GM19463 (cell line): Measurements from ENCODE around the gene PPM1L.

Experiments used
- ATAC-seq: cut with Tn5 transposase; IDR thresholded peaks from one replicate; pipeline ENCODE4 v1.9.1; 2021; ENCODE audit warnings: mild to moderate bottlenecking, moderate library complexity; ENCODE audit not compliant: unreplicated experiment

PPM1L gene

DNA sequence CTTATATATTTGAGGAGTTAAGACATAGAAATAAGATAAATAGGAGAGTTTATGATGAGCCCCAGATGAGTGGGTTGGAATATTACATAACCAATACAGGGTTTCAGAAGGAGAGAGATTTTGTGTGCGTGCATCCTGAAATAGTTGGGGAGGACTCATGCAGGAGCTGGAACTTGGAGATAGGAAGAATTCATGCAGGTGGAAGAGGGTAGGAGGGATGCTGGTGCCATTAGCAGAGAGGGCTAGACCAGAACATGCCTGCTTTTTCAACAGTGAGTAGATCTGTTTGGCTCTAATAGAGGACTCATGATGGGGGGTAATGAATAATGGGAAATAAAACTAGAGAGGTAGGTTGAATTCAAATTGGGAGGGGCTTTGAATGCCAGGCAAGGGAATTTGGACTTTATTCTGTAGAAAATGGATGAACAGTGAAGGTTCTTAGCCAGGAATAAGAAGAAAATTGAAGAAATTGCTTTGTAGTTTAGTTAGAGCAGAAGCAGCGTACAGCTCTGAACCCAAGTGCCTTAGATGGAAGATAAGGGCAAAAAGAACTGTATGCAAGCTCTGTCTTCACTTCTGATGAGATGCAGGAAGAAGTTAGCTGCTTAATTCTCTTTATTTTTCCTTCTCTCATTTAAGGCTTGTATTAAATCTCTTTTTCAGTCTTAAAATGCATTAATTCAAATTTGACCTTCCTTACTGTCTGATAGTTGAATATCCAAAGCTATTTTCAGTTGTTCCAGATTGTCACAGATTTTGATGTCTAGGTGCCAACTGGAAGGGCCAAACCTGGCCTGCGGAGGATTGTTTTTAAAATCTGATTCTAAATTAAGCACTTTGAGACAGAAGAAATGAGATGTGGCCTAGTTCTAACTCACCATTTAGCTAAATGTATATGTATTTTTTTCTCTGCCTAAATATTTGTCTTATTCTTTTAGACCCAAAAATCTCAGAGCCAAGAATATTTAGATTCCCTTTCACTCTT lies 86.3 kb downstream of the PPM1L start:
- no peak for ATAC-seq

DNA sequence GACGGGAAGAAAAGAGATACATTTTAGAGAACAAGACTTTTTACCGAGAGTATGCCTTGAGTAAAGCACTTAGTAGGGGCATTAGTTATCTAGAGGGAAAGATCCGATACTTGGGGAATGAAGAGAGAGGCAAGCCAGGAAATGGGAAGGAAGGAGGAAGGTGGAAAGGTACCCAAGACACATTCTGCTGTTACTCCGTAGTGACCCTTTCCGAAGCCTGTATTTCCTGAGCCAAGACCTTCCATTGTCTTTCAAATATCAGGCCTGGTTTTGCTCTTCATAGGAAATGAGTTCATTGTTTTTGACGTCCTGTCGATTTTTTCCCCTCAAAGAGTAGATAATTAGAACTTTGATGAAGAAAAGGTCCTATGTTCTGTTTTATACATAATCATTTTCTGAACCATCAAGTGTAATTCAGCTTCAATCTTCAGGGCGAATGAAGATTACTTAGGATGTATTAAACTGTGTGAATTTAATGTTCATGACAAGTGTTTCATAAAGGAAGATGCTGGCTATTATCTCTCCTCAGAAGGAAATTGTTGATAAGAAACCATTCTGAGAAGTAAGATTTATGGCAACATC lies 95.7 kb downstream of the PPM1L start:
- ATAC-seq: no peak

DNA sequence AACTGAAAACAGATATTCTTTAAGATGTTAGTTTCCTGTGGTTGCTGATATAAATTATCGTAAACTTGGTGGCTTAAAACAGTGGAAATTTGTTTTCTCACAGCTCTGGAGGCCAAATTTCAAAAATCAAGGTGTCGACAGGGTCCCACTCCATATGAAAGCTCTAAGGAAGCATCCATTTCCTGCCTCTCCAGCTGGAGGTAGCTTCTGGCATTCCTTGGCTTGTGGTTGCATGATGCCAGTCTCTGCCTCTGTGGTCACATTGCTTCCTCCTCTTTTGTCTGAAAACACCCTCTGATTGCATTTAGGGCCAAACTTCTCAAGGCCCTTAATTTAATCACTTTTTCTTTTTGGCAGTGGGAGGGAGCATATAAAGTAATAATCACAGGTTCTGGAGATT lies 96.8 kb downstream of the PPM1L start:
- ATAC-seq: no peak

DNA sequence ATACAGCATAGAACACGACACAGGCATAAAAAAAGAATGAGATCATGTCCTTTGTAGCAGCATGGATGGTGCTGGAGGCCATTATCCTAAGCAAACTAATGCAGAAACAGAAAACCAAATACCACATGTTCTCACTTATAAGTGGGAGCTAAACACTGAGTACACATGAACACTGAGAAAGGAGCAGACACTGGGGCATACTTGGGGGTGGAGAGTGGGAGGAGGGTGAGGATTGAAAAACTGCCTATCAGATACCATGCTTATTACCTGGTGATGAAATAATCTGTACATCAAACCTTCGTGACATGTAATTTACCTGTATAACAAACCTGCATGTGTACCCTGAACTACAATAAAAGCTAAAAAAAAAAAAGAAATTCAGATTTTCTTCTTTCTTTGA lies 100.4 kb downstream of the PPM1L start:
- no peak for ATAC-seq

DNA sequence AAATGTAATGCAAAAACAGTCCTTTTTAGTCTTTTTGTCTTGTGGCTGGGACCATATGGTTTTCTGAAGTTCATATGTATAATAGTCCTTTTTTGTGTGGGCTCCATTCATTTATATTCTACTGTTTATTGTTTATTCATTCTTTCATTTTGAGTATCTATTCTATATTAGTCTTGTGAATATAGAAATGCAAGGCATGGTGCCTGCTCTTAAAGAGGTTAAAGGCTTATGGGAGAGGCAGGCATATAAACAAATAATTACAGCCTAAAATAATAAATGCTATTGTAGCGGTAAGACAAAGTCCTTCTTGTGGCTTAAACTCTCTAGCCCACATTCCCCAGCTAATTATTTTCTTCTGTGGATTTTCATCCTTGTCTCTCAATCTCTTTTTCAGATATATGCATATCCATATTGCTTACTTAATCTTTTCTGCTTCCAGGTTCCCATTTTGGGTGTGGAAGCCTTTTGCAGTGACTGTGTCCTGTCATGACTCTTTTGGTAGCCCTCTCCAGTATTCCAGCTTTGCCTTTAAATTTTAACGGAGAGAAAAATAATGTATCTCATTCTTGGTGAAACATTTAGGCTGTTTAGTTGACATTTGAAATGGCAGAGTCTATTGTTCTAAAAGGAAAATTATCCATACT lies 101.6 kb downstream of the PPM1L start:
- no peak for ATAC-seq

DNA sequence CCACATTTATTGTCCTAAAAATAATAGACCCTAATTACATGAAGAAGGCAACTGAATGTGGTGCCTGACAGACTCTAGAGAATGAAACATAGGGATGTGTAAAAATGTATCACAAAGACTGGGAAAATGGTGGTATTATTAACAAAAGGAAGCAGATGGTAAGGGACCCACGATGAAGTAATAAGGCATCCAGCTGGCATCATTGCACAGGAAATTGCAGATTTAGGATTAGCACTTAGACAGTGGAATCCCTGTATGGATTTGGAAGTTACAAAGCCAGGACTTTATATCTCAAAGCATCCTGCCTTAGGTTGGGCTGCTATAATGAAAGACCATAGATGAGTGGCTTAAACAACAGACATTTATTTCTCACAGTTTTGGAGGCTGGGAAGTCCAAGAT lies 104.3 kb downstream of the PPM1L start:
- ATAC-seq: no peak

DNA sequence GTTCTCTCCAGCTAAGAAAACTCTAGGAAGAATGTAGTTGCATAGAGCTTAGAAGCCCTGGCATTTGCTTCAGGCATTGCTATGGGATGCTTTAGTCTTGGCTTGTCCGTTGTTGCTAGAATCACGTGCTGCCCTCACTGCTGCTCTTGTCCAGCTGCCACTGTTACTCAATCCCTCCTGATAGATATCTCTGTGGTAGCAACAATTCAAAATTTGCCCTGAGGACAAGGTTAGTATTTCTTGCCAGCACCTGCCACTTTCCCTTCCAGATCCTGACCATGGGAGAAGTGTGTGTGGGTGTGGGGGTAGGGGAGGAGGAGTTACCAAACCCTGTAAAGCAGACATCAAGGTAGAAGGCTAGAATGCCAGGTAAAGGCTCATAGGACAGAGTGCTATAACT lies 113.8 kb downstream of the PPM1L start:
- no peak for ATAC-seq

DNA sequence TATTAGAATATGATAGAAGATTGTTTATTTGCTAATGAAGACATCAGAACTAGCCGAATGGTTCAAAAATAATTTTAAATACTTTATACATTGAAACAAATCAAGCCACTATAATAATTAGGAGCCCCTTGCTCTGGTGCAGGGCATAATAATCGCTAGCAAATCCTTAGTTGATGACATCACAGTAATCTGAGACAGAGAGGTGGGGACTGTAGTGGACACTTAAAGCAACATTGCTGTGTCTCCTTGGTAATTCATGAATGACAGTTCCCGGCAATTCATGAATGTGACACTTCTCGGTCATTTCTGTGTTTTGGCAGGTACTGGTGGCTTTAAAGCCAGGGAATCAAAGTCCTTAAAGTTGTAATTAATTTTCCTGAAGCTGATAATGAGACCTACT lies 114.3 kb downstream of the PPM1L start:
- no peak for ATAC-seq

DNA sequence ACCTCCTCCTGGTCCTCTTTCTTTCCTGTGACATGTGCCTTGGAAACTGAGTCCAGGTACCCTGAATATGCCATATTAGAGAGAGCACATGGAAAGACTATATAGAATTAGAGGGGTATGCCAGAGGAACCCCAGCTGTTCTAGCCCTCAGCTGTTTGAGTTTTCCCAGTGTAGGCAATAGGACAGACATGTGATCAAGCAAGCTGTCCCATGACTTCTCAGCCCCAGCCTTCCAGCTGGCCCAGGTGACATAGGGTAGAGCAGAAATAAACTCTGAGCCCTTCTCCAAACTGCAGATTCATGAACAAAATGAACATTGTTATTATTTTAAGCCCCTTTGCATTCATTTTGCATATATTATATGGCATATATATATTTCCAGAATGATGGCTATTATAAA lies 118.7 kb downstream of the PPM1L start:
- ATAC-seq: no peak

DNA sequence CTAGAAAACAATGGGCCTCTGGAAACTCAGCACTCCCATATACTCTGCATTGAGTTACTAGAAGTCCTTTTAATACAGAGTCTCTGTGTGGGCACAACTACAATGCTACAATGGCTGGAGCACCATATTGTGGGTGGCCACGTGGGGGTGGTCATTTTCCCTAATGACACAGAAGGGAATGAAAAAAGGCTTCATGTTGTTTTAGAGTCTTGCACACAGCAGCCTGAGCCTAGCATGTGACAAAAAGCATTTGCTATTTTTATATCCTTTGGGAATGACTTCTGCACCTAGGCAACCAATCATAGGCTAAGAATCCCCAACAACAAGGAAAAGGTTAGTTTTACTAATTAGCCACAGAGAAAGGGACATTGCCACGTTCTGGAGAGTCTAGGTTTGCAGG lies 120.6 kb downstream of the PPM1L start:
- no peak for ATAC-seq

DNA sequence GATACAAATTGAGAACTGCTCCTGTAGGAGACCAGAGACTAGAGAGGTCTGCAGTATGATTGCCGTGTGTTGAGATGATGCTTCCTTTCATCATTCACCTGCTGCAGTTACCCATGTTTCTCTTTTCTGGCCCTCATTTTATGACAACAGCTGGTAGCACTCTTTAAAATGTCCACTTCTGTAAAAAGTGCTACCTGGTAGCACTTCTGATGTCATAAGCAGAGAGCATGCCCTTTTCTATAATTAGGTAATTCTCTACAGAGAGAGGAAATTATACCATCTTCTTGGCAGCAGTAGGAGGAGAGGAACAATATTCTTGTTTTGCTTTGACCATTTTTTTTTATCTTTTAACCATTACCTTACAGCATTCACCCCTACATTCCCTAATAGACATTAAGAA lies 123.8 kb downstream of the PPM1L start:
- ATAC-seq: no peak

DNA sequence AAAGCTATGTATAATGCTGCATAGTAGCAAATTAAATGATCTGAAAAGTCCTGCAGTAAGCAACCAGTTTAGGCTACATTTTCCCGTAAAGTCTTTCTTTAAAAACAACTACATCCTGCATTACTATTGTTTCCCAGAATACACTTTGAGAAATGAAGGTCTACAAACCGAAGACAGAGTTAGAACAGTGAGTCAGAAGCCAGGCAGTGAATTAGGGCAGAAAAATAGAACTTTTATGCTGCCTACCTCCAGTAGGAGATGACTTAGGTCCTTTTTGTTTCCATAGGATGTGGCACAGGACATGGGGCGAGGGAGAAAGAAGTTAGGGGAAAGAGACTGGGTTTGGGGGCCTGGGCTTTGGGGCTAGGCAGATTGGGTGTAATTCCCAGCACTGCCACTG lies 127.3 kb downstream of the PPM1L start:
- ATAC-seq: no peak

DNA sequence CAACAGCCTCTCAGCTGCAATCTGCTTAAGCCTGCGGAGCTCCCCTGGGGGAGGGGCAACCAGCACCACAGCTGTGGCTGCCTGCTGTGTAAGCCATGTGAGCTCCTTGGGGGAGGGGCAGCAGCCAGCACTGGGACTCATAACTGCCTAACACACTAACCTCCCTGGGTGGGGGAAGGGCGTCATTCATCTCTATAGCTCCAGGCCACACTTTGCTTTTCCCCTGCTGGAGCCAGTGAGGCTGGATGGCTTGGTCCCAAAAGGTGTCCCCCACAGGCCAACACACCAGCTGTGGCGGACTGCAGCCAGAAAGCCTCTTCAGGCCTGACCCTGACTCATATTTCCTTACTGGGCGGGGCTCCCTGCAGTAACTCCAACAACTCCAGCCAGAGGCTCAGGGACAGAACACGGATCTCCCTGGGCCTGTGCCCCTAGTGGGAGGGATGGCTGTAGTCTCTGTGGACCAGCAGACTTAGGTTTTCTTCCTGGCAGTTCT lies 129.8 kb downstream of the PPM1L start:
- peak; percentile 31 for ATAC-seq

DNA sequence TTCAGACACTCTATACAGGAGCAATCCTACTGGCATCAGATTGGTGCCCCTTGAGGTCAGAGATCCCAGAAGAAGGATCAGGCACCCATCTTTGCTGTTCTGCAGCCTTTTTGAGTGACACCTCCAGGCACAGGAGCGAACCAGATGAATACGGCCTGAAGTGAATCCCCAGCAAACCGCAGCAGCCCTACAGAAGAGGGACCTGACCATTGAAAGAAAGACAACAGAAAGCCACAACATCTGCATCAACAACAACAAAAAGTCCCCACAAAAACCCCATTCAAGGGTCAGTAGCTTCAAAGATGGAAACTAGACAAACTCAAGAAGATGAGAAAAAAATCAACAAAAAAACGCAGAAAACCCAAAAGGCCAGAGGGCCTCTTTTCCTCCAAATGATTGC lies 130.4 kb downstream of the PPM1L start:
- peak; percentile 87 for ATAC-seq

DNA sequence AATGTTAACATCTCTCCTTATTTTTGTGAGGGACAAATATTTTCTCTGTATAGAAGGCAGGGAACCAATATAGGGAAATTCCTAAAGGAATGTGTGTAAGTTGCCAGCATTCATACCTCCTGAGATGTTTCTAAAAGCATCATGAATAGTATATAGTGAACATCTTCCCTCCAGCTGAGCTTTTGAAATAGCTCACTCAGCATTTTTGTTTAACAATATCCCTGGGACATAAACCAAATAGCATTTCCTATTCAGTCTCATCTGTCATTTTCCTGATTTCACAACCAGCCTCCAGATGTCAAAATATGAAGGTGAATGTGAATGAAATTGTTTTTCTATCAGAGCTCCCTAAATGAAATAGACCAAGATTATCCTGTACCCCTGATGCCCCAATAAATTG lies 137.2 kb downstream of the PPM1L start:
- no peak for ATAC-seq

DNA sequence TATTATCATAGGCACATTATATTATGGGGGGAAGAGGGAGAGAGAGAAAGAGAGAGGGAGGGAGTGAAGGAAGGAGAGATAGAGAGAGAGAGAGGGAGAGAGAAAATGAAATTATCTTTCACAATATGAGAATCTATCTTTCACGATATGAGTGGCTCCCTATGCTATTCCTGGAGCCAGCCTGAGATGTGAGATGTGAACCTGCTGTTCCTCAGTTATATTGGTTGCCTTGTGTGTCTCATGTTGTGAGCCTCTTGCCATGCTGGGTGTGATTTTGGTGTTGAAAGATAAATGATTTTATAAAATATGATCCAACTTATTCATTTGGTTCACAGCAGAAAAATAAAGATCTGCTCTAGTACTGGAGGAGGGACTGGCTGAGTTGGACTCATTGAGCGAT lies 148.7 kb downstream of the PPM1L start:
- ATAC-seq: no peak

DNA sequence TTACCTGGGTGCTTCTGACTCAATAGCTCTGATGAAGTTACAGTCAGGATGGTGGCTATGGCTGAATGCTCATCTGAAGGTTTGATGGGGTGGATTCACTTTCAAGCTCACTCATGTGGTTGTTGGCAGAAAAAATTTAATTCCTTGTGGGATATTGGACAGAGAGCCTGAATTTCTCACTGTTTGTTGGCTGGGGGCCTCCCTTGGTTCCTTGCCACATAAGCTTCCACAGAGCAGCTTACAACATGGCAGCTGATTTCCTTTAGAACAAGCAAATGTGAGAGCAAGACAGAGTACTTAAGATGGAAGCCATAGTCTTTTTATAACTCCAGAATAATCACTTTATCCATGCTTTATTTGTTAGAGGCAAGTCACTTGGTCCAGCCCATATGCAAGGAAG lies 150.6 kb downstream of the PPM1L start:
- ATAC-seq: no peak

DNA sequence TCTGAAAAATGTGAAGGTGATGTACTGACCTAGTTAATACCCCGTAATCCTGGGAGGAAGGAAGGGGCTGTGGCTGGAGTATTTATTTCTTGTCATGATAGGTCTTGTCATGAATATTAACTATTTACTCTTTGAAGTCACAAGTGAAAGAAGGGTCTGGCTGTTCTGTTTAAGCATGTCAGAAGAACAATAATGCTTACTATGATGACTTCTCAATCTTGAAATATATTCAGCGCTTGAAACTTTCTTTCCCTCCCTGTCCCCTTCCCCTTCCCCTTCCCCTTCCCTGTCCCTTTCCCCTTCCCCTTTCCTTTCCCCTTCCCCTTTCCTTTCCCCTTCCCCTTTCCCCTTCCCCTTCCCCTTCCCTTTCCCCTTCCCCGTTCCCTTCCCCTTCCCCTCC lies 153.9 kb downstream of the PPM1L start:
- no peak for ATAC-seq

DNA sequence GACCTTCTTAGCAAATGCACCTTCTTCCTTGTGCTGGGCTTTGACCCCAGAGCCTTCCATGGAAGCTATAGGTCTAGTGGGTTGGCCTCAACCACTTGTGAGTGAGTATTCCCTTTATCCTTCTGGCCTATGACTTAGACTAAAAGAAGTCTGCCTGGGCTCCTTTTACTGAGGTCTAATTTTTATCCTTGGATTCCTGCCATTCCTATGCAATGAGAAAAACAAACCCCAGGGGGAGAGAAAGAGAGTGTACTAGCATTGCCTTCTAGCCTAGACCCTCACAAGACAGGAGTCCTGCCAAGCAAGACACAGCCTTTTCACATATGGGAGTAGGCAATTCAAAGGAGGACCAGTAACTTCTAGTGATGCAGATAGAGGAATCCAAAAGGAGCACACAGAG lies 155.4 kb downstream of the PPM1L start:
- ATAC-seq: no peak

DNA sequence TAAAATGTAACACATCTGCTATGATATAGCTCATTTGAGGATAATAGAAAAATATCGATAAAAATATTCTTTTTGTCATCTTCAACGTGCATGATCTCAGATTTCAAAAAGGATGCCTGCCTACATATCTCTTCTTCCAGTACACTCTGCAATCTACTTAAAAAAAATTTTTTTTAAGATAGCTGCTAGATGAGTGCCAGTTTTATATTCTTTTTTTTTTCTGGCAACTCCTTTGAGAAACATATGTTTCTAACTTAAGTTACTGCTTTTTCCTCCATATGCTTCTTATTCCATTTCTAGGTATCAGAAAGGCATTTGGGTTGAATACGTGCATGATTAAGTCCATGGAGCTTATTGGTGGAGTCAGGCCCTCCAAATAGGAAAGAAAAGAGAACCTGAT lies 160.4 kb downstream of the PPM1L start:
- ATAC-seq: no peak

DNA sequence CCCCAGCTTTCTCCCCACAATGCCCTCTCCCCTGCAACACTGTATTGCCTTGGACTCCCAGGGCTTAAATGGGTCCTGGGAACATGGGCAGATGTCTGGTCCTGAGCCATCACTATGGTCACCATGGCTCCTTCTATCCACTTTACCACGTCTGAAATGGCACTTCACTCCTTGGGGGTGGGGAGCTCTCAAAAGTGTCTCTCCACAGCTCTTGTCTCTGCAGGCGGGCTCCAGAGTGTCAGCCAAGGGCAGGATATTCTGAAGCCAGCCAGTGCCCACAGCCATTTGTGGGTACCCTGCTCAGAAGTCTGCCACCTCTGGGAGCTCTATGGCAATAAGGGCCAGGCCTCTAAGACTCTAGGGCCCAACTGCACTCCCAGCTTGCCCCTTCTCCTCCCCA lies 163.9 kb downstream of the PPM1L start:
- ATAC-seq: no peak
